ENCODE results near the gene ZNF48. TPM values are rescaled to one million over a fixed set of nuclear protein-coding genes. Genes with fewer than 3 reads are reported as not detected.

ZNF48 gene
- total RNA-seq, 1 donor from 2014 or later: 13.0 TPM

DNA sequence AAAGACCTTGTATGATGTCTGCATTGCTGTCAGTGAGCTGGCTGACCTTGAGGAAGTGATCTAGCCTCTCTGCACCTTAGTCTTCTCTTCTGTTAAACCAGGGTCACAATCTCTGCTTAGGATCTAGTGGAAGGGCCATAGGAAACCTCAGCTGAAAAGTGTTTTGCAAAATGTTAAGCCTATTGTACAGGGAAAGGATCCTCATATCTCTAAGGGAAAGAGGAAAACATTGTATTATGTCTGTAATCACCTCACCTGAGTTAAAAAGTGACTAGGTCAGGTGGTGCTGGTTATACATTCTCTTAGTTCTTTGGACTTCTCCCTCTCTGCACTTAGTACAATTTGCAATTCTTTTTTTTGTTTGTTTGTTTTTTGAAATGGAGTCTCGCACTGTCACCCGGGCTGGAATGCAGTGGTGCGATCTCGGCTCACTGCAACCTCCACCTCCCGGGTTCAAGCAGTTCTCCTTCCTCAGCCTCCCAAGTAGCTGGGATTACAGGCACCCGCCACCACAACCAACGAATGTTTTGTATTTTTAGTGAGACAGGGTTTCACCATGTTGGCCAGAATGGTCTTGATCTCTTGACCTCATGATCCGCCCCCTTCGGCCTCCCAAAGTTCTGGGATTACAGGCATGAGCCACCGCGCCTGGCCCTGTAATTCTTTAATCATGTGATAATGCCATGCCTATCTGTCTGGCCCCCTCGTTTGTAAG lies 52.4 kb downstream of the ZNF48 start:
- H3K27me3 Mint-ChIP-seq: no peaks in the 10 kb centered on the region
- no peak for ATAC-seq (ENCODE audit: low read depth)
- ChIA-PET CTCF (interaction anchor here (1.1 to 2.0 kb wide), 3 partner anchors 8 to 88 kb away, joined by 3 to 5 read pairs (median 4); no protein-coding TSS in a partner anchor), POLR2A (interaction anchor here (0.7 to 8.9 kb wide), 7 partner anchors 9 to 214 kb away, joined by 3 to 186 read pairs (median 9); partner anchors contain the start of genes ITGAL and ZNF747)
- no peaks in the 10 kb centered on the region for H3K9me3 Mint-ChIP-seq
- H3K27ac Mint-ChIP-seq: peak overlapping the region; percentile 50
- peaks cover 58% of the 10 kb centered on the region for H3K4me1 Mint-ChIP-seq
- intact Hi-C loops (cut with micrococcal nuclease): no loop called here
- no peak overlapping the region for H3K4me3 Mint-ChIP-seq
- peaks cover 27% of the 10 kb centered on the region for H3K36me3 Mint-ChIP-seq (ENCODE audit: low read depth)
- TF ChIP-seq, protein P1, sequence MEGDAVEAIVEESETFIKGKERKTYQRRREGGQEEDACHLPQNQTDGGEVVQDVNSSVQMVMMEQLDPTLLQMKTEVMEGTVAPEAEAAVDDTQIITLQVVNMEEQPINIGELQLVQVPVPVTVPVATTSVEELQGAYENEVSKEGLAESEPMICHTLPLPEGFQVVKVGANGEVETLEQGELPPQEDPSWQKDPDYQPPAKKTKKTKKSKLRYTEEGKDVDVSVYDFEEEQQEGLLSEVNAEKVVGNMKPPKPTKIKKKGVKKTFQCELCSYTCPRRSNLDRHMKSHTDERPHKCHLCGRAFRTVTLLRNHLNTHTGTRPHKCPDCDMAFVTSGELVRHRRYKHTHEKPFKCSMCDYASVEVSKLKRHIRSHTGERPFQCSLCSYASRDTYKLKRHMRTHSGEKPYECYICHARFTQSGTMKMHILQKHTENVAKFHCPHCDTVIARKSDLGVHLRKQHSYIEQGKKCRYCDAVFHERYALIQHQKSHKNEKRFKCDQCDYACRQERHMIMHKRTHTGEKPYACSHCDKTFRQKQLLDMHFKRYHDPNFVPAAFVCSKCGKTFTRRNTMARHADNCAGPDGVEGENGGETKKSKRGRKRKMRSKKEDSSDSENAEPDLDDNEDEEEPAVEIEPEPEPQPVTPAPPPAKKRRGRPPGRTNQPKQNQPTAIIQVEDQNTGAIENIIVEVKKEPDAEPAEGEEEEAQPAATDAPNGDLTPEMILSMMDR (IDR thresholded peaks at IDR 0.05): no peak
- DNase-seq: no peak

DNA sequence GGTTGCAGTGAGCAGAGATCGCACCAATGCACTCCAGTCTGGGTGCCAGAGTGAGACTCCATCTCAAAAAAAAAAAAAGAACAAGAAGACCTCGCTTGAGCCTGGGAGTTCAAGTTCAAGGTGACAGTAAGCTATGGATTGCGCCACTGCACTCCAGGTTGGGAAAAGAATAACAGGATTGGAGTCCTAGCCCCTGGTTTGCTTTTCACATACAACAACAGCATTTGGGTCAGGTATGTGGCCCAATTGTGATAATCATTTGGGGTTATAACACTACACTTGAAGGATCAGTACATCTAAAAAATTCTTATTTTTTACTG lies 53.9 kb downstream of the ZNF48 start:
- Mint-ChIP-seq H3K36me3 (ENCODE audit: low read depth) (peaks cover 15% of the 10 kb centered on the region), H3K4me3 (no peak overlapping the region), H3K27me3 (no peaks in the 10 kb centered on the region), H3K27ac (no peak overlapping the region), H3K9me3 (no peaks in the 10 kb centered on the region), H3K4me1 (peaks cover 57% of the 10 kb centered on the region)
- TF ChIP-seq, protein P1 (IDR thresholded peaks at IDR 0.05): no peak
- ATAC-seq (ENCODE audit: low read depth) (no peak), DNase-seq (no peak)
- intact Hi-C loops (cut with micrococcal nuclease): loop anchor here (1.0 kb wide), 2 partner anchors 86 to 149 kb away; no protein-coding TSS in a partner anchor
- ChIA-PET POLR2A (interaction anchor here (0.6 to 8.9 kb wide), 12 partner anchors 10 to 201 kb away, joined by 3 to 186 read pairs (median 4); partner anchors contain the start of genes ITGAL, PRR14 and ZNF747), CTCF (interaction anchor here (0.6 to 3.1 kb wide), 18 partner anchors 9 to 166 kb away, joined by 3 to 21 read pairs (median 4); partner anchors contain the start of genes DCTPP1, ITGAL and ZNF764)

Other genes with a start within 250 kb of the ZNF48 start
- 1,030 and 1,060 TPM in 2 replicates for gene CORO1A, start 211.8 kb upstream of the ZNF48 start, total RNA-seq
- gene BOLA2B, start 201.8 kb upstream of the ZNF48 start, total RNA-seq: 145 and 174 TPM in 2 replicates
- gene SLX1A, start 201.5 kb upstream of the ZNF48 start, total RNA-seq: 54.2 and 77.0 TPM in 2 replicates
- gene SULT1A3, start 196.2 kb upstream of the ZNF48 start, total RNA-seq: 15.7 and 23.3 TPM in 2 replicates
- gene NPIPB13, start 146.9 kb upstream of the ZNF48 start, total RNA-seq: 42.9 and 48.1 TPM in 2 replicates
- gene CD2BP2, start 40.1 kb upstream of the ZNF48 start, total RNA-seq: 87.8 and 88.0 TPM in 2 replicates
- 46.3 and 50.2 TPM in 2 replicates for gene TBC1D10B, start 24.9 kb upstream of the ZNF48 start, total RNA-seq
- gene MYL11, start 20.6 kb upstream of the ZNF48 start, total RNA-seq: not detected in 2 replicates
- gene SEPTIN1, start 12.9 kb upstream of the ZNF48 start, total RNA-seq: 192 and 199 TPM in 2 replicates
- gene ZNF771, start 12.2 kb downstream of the ZNF48 start, total RNA-seq: 4.4 and 5.2 TPM in 2 replicates
- 66.7 and 81.5 TPM in 2 replicates for gene DCTPP1, start 34.6 kb downstream of the ZNF48 start, total RNA-seq
- gene SEPHS2, start 50.5 kb downstream of the ZNF48 start, total RNA-seq: 79.1 and 80.0 TPM in 2 replicates
- 216 and 240 TPM in 2 replicates for gene ITGAL, start 77.3 kb downstream of the ZNF48 start, total RNA-seq
- 29.2 and 30.7 TPM in 2 replicates for gene ZNF768, start 131.1 kb downstream of the ZNF48 start, total RNA-seq
- gene ZNF747, start 139.4 kb downstream of the ZNF48 start, total RNA-seq: 16.3 and 21.6 TPM in 2 replicates
- gene ZNF764, start 163.0 kb downstream of the ZNF48 start, total RNA-seq: 16.1 and 19.2 TPM in 2 replicates
- gene ZNF688, start 176.3 kb downstream of the ZNF48 start, total RNA-seq: 13.9 and 14.7 TPM in 2 replicates
- 20.0 and 22.8 TPM in 2 replicates for gene ZNF785, start 190.3 kb downstream of the ZNF48 start, total RNA-seq
- gene ZNF689, start 215.0 kb downstream of the ZNF48 start, total RNA-seq: 10.1 and 11.6 TPM in 2 replicates

Data from activated B cell treated with CpG ODN at 0.5 μM for 24 hours (primary cell).